Measurements from ENCODE around the gene RSRC1. TPM values are rescaled to one million over a fixed set of nuclear protein-coding genes. Genes with fewer than 3 reads are reported as not detected.
"Not testable (repeated sequence)": the region's sequence is repeated elsewhere in the genome, so short reads cannot be mapped to it uniquely, and the experiment has no call there.

The RSRC1 gene
- total RNA-seq, 1 donor from 2014 or later: 47.2 TPM

DNA sequence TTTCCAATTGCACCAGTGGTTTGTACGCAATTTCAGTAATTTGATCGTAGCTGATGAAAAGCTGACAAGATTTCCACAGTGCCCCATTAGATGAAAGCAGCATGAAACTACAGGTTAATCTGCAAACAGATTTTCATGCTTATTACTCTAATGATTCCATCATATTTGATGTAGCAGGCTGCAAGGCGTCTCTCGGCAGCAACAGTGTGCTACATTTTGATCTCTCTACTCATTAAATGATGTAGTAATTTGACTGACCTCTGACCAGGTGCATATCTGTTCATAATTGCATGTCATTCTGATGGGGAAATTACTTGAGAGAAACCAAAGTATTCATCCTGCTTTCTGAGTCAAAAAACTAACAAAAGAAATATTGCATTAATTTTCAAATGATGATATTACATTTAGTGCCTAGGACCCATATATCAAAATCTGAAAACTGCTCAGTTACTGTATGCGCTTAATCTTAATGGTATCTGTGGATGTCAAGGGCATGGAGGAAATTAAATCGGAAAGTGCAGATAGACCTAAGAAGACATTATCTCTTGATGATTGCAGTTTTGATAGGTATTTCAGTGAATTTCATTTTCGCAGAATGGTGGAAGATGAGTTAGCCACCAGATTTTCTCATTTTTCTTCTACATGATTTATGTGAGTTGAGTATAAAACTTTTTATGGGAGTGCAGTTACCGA is 198.5 kb downstream of the RSRC1 start:
- intact Hi-C loops (cut with micrococcal nuclease): no loop called here

GRCh38 chr3:158312560-158313141 is 202.8 kb downstream of the RSRC1 start:
- intact Hi-C loops (cut with micrococcal nuclease): loop anchor here (2.0 kb wide), 3 partner anchors 202 to 694 kb away; partner anchors contain the start of gene RSRC1

DNA sequence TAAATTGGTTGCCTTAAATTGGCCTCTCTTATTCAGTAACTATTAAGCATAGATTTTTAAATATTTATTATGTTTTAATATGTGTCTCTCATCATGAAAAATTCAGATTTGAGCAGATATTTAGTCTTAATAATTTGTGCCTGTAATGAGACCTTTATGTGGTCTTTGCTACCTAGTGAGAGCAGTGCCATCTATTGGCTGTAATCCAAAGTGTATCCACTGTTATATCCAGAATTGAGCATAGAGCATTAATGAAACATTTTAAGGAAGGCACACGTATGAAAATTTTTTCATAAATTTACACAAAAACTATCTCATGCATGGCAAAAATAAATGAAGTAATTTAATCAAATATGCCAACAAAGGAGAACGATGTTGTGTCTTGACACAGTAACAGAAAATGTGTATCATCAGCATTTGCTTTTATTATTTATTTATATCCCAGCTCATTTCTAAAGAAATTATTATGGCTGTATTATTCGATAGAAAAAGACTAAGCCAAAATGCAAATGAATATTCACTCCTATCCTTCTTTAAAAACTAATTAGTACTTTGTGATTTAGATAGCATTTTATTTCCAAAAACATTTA is 203.5 kb downstream of the RSRC1 start:
- intact Hi-C loops (cut with micrococcal nuclease): loop anchor here (2.0 kb wide), 3 partner anchors 203 to 695 kb away; partner anchors contain the start of gene RSRC1

DNA sequence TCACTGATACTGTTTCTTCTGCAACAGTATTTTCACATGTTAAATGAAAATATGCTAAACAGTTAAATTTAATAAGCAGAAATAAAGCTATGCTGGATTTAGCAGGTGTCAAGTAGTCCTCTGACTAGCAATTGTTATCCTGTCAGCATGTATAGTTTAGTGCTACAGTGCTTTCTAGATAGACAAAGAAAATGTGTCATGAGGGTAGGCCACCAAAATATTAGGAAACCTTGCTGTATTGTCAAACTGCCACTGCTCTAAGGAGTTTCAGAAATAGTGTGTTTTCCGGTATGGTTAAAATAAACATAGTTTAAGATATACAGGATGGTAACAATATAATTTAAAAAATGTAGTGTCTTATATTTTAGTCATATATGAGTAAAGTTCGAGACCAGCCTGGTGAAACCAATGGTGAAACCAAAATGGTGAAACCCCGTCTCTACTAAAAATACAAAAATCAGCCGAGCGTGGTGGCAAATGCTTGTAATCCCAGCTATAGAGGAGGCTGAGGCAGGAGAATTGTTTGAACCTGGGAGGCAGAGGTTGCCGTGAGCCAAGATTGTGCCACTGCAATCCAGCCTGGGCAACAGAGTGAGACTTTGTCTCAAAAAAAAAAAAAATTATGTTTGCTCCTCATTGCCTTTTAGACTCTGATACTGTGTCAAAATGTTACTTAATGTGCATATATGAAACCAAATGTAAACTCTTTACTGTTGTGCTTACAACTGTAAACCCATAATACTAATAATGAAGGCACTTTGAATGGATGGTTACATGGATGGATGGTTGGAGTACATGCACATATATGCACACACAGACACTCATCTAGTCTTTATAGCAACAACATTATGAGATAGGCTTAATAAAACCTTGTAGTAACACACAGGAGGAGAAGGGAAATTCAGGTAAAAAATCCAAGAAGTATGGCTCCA is 204.8 kb downstream of the RSRC1 start:
- intact Hi-C loops (cut with micrococcal nuclease): no loop called here

DNA sequence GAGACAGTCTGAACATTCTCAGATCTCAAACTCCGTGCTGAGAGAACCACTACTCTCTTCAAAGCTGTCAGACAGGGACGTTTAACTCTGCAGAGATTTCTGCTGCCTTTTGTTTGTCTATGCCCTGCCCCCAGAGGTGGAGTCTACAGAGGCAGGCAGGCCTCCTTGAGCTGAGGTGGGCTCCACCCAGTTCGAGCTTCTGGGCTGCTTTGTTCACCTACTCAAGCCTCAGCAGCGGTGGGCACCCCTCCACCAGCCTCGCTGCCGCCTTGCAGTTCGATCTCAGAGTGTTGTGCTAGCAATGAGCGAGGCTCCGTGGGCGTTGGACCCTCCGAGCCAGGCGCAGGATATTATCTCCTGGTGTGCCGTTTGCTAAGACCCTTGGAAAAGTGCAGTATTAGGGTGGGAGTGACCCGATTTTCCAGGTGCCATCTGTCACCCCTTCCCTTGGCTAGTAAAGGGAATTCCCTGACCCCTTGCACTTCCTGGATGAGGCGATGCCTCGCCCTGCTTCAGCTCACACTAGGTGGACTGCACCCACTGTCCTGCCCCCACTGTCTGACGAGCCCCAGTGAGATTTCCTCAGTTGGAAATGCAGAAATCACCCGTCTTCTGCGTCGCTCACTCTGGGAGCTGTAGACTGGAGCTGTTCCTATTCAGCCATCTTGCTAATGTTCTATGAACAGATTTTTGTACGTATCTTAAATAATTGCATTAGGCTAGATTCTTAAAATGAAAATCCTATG is 220.0 kb downstream of the RSRC1 start:
- intact Hi-C loops (cut with micrococcal nuclease): not testable (repeated sequence)

GRCh38 chr3:158330870-158331269 is 221.0 kb downstream of the RSRC1 start:
- intact Hi-C loops (cut with micrococcal nuclease): no loop called here

GRCh38 chr3:158333736-158334135 is 223.8 kb downstream of the RSRC1 start:
- intact Hi-C loops (cut with micrococcal nuclease): no loop called here

- intact Hi-C loops (cut with micrococcal nuclease): no loop called here
These were observed 227.2 kb downstream of the RSRC1 start for GRCh38 chr3:158337110-158337509.

- intact Hi-C loops (cut with micrococcal nuclease): no loop called here
These were observed 229.7 kb downstream of the RSRC1 start for GRCh38 chr3:158339638-158340037.

- intact Hi-C loops (cut with micrococcal nuclease): not testable (repeated sequence)
These were observed 231.1 kb downstream of the RSRC1 start for GRCh38 chr3:158340951-158341350.

DNA sequence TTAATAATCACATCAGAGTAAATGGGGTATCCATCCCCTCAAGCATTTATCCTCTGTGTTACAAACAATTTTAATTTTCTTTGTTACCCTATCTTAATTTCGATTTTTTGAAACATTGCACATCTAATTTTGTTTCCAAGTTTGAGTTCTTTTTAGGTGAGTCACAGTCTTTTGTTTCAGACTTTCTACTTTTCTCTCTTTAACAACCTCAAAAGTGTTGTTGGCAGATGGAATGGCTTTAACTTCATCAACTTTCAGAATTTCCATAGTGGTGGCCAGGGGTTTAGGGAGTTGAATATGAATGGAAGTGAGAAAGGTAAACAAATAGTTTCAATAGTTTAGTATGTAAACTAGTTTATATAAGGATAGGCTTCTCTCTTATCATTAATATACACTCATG is 238.1 kb downstream of the RSRC1 start:
- intact Hi-C loops (cut with micrococcal nuclease): no loop called here

- intact Hi-C loops (cut with micrococcal nuclease): no loop called here
These were observed 241.1 kb downstream of the RSRC1 start for GRCh38 chr3:158350971-158351370.

DNA sequence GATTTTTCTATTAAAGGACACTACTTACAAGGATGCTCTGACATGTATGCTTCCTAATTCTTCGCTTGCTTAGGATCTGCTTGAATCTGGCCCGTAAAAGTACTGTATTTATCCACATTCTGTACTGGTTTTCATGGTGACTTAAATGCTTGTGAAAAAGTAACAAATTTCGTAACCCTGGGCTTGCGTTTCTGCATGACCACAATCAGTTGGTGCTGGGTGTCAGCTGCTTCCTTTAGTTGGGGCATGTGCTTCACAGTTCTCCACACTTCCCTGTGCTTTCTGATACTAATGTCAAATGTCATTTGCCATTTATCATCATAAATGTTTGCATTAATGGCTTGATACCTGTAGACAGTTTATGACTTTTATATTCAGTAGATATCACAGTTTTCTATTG is 242.7 kb downstream of the RSRC1 start:
- intact Hi-C loops (cut with micrococcal nuclease): no loop called here

- intact Hi-C loops (cut with micrococcal nuclease): no loop called here
These were observed 244.8 kb downstream of the RSRC1 start for GRCh38 chr3:158354713-158355112.

DNA sequence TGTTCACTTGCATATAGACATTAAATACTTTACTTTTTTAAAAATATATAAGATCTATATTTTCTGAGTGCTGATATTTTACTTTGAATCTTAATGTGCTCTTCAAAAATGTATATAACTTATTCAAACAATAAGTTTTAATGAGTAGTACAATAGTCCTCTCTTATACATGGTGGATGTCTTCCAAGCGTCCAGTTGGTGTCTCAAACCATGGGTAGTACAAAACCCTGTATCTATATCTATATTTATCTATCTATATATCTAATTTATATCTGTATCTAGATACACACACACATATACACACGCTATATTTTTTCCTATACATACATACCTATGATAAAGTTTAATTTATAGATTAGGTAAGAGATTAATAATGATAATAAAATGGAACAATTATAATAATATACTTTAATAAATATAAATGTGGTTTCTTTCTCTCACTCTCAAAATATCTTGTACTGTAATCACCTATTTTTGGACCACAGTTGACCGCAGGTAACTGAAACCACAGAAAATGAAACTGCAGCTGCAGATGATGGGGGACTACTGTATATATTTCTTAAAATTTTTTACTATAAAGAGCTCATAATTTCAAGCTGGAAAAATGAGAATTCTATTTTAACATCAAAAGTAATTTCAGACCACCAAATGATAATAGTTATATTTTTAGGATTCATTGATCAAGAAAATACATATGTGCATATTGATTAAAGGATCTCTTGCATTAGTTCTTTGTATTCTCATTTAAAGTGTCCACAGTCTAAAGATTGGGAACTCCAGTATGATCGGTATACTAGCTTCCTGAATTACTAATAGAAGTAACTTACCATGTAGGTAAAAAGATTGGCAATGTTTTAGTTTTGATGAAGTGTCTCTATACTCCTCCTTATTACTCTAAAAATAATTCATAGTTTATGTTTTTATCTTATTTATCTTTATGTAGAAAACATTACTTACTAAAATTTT is 246.0 kb downstream of the RSRC1 start:
- intact Hi-C loops (cut with micrococcal nuclease): no loop called here

DNA sequence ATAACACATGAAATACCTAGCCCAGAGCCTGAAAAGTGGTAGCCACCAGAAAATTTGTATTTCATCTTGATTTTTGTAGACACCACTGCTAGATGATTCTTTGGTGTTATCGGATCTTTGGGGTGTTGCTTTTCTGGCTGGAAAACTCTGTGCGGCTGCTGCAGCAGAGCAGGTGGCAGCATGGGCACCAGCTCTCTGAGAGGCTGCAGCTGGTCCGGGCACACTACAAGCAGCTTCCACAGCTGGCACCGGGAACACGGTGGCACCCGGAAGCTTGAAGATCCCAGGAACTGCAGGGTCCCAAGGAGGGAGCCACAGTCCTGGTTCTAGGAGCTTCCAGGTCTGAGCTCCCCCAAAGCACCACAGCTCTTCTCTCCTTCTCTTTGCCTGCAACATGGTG is 249.4 kb downstream of the RSRC1 start:
- intact Hi-C loops (cut with micrococcal nuclease): no loop called here

DNA sequence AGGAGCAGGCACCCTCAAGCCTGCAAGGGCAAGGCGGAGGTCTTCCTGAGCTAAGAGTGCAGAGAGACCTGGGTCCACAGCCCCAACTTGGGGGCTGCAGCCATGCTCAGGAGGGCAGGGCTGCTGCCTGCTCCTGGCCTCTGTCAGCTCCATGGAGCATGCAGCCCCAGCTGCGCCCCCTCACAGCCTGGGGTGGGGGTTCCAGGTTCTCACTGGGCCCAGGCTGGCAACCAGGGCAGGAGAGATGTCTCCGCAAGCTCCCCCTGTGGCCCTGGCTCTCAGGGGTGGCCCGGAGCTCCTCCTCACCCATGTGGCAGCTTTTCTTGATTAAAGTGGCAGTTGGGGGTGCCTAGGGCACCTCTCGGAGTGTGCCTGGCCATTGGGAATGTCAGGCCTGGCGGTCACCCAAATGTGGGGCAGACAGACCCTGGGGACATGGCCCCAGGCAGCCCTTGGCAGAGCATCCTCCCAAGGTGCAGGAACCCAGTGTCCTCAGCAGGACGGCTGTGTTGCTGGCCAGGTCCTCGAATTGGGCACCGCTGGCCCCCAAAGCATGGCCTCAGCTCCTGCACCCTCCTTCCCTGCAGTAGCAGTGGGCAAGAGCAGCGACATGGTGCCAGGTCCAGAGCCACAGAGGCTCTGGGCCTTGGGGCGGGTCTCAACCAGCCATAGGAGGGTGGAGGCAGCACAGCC is 251.0 kb downstream of the RSRC1 start:
- intact Hi-C loops (cut with micrococcal nuclease): no loop called here

DNA sequence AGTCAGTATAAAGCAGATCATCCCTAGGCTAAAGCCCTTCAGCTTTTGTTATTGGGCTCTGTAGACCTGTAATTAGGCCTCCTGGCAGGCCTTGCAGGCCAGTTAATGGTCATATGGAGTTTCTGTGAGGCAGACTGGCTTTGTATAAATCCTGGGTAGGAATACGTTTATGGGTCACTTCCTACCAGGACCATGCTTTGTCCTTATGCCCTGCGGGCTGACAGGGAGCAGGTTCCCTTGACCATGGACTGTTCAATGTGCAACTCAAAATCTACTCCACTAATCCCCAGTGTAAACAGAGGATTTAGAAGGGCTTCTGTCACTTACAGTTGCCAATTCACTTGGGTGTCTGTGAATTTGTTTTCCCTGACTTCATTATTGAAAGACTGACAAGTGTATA is 258.4 kb downstream of the RSRC1 start:
- intact Hi-C loops (cut with micrococcal nuclease): no loop called here

DNA sequence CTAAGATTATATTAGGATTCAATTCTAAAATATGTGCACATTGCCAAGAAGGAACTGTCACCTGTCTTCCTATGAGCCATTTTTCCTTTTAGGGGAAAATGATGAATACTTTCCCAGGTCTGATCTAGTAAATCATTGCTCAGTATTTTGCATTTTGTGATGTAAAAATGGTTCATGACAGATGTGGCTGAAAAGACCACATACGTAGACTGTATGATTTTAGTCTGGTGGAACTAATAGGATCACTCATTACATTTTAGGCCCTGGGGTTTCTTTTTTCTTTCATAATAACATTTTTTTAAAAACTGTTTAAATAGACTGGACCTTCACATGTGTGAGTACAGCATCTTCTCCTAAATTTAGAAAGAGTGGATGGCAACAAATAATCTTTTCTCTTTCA is 259.4 kb downstream of the RSRC1 start:
- intact Hi-C loops (cut with micrococcal nuclease): no loop called here
